Testis (tissue), 2 donors: ENCODE results near the gene PNMA8C.

Experiments
- POLR2A ChIP-seq: fragments of 450-650 bp; IDR thresholded peaks from one replicate; pipeline ENCODE4 v1.6.1; 2017; ENCODE audit warnings: antibody characterized with exemption, mild to moderate bottlenecking, moderate library complexity
- TF ChIP-seq, protein P1 (sequence below), 3 experiments: fragments of 450-650 bp in 2 of 3; fragments of 200-600 bp in 1 of 3; sonication (generic) in 1 of 3; IDR thresholded peaks; one replicate each; pipeline ENCODE4 v1.5.1; 2016 to 2019; ENCODE audit warnings: antibody characterized with exemption in 3 of 3, mild to moderate bottlenecking in 2 of 3, moderate library complexity in 1 of 3

DNA sequence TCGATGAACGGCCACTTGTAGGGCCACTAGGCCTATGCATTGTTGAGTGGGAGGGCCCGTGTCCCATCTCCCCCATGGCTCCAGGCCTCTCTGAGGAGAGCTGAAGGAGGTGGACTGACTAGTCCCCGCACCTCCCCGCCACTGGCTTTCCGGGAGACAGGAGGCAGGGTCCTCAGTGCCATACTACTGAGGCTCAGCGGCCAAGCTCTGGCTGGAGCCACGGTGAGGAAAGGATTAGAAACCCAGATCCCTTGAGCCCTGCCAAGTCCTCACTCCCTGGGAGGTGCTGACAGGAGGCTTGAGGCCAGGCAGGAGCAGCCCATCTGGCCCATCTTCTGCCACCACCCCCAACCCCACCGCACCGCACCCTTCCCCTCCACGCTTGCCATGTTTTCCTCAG, 44.3 kb downstream of the PNMA8C start:
- TF ChIP-seq, protein P1, sequence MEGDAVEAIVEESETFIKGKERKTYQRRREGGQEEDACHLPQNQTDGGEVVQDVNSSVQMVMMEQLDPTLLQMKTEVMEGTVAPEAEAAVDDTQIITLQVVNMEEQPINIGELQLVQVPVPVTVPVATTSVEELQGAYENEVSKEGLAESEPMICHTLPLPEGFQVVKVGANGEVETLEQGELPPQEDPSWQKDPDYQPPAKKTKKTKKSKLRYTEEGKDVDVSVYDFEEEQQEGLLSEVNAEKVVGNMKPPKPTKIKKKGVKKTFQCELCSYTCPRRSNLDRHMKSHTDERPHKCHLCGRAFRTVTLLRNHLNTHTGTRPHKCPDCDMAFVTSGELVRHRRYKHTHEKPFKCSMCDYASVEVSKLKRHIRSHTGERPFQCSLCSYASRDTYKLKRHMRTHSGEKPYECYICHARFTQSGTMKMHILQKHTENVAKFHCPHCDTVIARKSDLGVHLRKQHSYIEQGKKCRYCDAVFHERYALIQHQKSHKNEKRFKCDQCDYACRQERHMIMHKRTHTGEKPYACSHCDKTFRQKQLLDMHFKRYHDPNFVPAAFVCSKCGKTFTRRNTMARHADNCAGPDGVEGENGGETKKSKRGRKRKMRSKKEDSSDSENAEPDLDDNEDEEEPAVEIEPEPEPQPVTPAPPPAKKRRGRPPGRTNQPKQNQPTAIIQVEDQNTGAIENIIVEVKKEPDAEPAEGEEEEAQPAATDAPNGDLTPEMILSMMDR (IDR thresholded peaks at IDR 0.05): no peak
- TF ChIP-seq POLR2A: no peak
